AG08396 (cell line): ENCODE measurements around the gene ULK4.
"Not testable (repeated sequence)": the region's sequence is repeated elsewhere in the genome, so short reads cannot be mapped to it uniquely, and the experiment has no call there.

ENCODE experiments used
- DNase-seq: peaks from one replicate; pipeline ENCODE4 v3.0.0; 2012; ENCODE audit warnings: low spot score, mixed read lengths

ULK4 gene

DNA sequence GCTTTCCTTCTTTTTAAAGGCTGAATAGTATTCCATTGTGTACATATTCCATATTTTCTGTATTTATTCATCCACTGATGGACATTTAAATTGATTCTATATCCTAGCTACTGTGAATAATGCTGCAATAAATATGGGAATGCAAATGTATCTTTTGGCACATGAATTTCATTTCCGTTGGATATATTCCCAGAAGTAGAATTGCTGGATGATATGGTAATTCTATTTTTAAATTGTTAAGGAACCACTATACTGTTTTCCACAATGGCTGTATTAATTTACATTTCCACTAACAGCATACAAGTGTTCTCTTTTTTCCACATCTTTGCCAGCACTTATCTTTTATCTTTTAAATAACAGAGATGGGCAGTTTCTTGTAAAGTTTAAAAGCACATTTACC lies 459.9 kb downstream of the ULK4 start:
- no peak for DNase-seq

- no peak for DNase-seq
Observed at GRCh38 chr3:41498847-41499246, 463.1 kb downstream of the ULK4 start.

- DNase-seq, result no peak
Observed at GRCh38 chr3:41490360-41490759, 471.5 kb downstream of the ULK4 start.

DNA sequence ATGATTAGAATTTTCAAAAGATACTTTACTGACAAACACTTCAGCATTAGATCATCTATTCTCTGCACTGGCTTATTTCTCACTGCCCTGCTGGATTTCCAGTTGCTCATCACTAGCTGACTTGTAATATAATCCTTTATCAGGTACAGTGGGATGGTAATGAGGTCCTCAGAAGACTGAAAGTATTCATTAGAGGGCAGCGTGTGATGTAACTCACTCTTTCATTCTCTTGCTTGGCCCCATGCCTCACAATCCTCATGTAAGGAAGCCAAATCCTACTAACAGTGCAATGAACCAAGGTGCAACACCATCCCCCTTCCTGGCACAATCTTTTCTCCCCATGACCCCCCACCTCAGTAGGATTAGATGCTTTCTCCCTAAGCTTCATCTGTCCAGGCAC lies 472.7 kb downstream of the ULK4 start:
- no peak for DNase-seq

GRCh38 chr3:41488501-41488900 lies 473.4 kb downstream of the ULK4 start:
- no peak for DNase-seq

- no peak for DNase-seq
Observed at GRCh38 chr3:41485484-41485883, 476.4 kb downstream of the ULK4 start.

- DNase-seq, result no peak
Observed at GRCh38 chr3:41482134-41482533, 479.8 kb downstream of the ULK4 start.

DNA sequence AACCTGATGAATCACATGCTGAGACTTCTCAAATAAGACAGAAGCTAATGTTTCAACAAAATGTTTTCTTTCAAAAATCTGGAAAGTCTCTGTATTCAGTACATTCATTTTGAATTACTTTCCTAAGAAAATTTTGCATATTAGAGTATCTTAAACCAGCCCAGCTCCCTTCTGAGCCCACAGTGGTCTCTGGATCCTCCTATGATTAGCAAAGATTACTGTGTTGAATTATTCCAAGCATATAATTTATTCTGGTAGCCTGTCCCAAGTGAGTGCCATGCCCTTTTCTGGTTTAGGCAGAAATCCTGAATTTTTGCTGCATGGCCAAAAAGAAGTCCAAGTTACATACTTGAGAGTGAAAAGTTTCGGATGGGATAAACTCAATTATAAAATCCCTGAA lies 483.6 kb downstream of the ULK4 start:
- DNase-seq, result no peak

GRCh38 chr3:41477399-41478014 lies 484.4 kb downstream of the ULK4 start:
- no peak for DNase-seq

DNA sequence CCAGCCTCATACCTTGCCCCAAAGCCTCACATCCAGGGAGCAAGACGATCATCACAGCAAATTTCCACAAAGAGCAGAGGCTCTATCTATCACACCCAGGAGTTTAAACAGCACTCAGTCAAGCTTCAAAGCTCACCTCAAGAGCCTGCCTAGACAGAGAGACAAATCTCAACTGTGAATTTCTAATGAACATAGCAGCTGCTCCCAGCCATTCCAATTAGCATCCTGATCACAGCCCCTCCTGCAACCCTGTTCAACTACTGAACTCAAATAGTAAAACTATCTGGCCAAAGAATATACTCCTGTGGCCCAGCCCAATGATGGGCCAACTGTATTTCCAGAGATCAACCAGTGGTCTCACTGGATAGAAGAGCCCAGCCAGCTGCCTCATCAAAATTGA lies 492.8 kb downstream of the ULK4 start:
- DNase-seq, result no peak

DNA sequence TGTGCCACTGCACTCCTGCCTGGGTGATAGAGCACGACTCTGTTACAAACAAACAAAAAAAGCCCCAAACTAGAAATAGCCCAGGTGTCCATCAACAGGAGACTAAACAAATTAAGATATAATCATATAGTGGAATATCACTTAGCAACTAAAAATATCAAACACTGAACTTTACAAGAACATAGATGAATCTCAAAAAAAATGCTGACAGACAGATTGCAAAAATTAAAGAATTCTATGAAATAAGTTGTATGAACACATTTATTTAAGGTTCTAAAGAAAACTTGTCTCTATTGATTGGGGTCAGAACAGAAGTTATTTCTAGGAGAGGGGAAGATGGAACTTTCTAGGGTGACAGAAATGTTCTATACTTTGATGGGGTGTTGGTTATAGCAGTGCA lies 494.4 kb downstream of the ULK4 start:
- DNase-seq, result no peak

DNA sequence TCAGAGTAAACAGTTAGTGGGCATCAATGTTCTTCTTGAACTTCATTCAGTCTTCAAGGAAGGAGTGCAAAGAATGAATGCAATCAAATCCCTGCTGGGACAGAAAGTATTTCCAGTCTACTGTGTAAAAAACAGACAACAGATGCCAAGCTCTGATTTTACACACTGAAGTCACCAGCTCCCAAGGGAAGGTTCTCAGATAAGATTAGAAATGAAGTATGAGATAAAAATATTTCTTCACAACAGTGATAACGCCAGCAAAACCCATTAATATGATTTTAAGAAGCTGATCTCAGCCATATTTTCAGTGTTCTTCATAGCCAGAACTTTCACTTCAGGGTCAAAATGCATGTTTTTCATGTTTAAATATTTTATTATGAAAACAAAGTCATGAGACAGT lies 497.0 kb downstream of the ULK4 start:
- DNase-seq, result no peak

GRCh38 chr3:41464401-41464800 lies 497.5 kb downstream of the ULK4 start:
- DNase-seq, result no peak

DNA sequence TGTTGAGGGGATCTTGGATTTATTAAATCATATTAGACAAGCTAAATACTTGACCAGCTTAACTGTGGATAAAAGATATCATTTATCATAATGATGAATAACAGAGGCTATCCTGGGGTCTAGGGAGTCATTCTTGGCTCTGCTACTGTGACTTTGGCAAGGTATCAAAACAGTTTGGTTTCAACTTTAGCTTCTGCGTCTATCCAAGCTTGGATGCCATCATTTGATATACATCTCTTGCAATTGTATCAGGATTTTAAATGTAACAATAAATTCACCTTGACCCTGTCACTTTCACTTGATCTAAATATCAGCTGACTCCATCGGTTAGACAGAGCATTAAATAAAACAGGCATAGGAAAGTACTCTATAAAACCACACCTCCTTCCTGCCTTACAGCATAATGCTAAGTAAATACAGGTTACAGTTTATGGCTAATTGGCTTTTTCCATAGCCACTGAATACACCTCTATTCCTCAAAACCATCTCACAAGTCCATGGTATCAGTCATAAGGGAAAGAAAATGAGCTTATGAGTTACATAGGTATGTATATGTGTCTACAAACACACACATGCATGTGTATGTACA lies 499.7 kb downstream of the ULK4 start:
- no peak for DNase-seq

DNA sequence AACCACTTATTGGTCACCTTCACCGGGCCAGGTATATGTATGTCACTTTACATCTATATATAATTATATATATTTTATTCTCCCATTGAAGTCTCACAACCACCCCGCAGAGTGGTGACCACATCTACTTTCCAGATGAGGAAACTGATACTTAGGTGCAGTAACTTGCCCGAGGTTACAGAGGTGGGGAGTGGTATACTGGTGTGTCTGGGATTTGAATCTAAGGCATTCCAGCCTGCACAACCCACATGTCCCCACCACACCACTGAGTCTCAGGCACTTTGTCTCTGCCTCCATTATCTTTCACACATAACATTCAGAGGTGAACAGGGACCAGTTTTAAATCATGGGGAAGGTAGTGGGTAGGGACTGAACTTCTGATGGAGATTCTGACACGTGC lies 501.2 kb downstream of the ULK4 start:
- no peak for DNase-seq

- DNase-seq, result no peak
Observed at GRCh38 chr3:41457176-41457575, 504.7 kb downstream of the ULK4 start.

DNA sequence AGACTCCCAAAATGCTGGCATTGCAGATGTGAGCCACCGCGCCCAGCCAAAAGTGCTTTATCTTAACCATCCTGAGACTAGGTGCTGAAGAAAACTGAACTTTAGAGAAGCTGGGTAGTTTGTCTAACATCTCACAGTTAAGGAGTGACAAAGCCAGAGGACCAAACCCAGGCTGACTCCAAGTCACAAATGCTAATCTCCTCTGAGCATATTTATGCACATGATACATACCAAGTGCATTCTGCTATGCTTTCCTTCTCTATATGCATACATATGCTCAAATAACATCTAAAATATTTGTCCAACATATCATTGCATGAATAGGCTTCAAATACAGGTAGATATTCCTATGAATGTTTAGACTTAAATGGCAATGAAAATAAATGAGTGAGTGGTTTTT lies 505.7 kb downstream of the ULK4 start:
- DNase-seq, result no peak

- DNase-seq, result not testable (repeated sequence)
Observed at GRCh38 chr3:41453618-41454017, 508.3 kb downstream of the ULK4 start.

DNA sequence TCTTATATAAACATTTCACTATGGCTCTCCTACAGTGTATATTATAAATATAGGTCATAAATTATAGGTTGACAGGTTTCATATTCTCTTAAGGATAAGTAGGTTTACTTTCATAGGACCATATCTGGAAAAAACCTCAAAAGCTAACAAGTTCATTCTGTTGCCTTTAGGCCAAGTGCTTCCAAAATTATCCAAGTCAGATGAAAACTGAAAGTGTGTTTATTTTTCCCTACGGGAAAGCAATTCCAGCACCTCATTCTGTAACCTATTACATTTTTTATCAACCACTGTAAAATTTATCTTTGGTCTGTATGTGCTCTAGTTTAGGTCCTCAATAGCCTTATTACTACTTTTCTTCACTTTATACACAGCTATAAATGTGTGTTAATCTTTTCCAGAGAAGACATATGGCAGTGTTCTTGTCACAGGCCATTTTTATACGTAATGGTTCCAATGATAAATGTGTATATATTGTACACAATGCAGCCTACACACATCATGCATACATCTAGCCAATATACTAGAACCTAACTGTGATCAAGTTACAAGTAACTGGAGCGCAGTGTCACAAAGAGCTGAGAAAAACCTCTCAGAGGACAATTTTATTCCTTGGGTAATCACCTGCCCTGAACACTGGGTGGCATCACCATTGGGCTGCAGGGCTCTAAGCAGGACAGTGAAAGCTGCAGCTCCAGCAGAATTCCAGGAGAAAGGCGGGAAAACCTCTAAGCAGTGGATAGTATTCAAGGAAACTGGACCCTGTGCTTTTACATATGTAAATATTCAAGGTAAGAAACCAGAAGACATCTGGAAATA lies 511.3 kb downstream of the ULK4 start:
- DNase-seq, result no peak

GRCh38 chr3:41448396-41448795 lies 513.5 kb downstream of the ULK4 start:
- no peak for DNase-seq

DNA sequence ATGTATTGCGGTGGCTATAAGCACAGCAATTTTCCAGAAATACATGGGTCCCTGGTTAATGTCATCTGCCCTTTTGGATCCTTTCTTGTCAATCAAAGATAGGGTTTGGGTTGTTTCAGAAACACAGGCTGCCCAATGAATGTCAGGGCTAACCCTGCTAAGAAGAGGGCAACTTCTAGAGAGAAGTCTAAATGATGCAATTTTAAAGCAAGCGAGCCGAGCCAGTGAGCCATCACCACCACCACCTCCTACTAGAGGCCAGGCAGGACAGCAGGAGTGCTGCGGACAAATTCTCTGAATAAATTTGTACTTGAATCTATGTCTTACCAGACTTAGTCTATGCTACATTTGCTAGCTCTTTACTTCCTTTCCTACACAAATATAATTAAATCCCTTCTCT lies 514.2 kb downstream of the ULK4 start:
- DNase-seq, result no peak

- not testable (repeated sequence) for DNase-seq
Observed at GRCh38 chr3:41446316-41446715, 515.6 kb downstream of the ULK4 start.

DNA sequence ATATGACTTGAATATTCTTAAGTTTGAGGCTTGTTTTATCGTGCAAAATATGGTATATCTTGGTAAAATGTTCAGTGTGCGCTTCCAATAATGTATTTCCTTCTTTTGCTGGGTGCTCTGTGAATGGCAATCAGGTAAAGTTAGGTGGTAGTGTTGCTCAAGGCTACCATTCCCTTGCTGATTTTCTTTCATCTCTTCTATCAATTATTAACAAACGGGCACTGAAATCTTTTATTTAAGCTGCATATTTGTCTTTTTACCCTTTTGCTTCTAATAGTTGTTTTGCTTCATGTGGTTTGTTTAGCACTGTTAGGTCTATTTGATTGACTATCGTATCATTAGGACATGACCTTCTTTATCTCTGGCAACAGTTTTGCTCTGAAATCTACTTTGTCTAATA lies 520.3 kb downstream of the ULK4 start:
- DNase-seq, result no peak

- DNase-seq, result no peak
Observed at GRCh38 chr3:41441139-41441538, 520.8 kb downstream of the ULK4 start.
